Activated T-cell treated with anti-CD3 and anti-CD28 coated beads for 1 hour (primary cell): ENCODE measurements around the gene PDE8B.

Experiments
- DNase-seq: peaks from one replicate; pipeline ENCODE4 v3.0.0-alpha.2; 2020; ENCODE audit warnings: low read depth

PDE8B gene

GRCh38 chr5:77192441-77193050 lies 17.9 kb upstream of the PDE8B start:
- no peak for DNase-seq

DNA sequence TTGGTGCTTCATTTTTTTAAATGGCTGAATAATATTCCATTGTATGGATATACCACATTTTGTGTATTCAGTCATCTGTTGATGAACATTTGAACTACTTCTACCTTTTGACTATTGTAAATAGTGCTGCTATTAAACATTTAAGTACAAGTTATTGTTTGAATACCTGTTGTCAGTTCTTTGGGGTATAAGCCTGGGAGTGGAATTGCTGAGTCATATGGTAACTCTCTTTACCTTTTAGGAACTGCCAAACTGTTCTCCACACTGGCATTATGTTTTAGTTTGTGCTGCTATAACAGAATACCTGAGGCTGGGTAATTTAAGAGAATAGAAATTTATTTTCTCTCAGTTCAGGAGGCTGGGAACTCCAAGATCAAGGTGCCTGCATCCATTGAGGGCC lies 15.7 kb upstream of the PDE8B start:
- DNase-seq, result no peak

- DNase-seq, result no peak
Observed at GRCh38 chr5:77197840-77198554, 12.5 kb upstream of the PDE8B start.

DNA sequence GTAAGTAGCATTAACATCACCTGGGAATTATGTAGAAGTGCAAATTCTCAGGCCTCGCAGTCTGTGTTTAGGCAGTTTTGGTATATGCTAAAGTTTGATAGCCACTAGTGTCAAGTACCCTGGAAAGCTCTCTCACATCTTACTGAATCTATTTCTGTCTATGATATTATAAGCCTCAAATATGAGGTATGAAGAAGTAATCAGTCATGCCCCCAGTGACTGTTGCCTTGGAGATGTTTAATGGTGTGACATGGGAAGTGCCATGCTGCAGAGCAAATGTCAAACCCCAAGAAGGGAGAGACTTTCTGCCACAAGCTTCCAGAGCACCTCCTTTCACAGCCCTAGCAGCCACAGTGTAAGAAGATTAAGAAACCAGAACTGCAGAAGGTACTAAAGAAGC lies 9.8 kb upstream of the PDE8B start:
- DNase-seq, result no peak

GRCh38 chr5:77202145-77202544 lies 8.3 kb upstream of the PDE8B start:
- no peak for DNase-seq

DNA sequence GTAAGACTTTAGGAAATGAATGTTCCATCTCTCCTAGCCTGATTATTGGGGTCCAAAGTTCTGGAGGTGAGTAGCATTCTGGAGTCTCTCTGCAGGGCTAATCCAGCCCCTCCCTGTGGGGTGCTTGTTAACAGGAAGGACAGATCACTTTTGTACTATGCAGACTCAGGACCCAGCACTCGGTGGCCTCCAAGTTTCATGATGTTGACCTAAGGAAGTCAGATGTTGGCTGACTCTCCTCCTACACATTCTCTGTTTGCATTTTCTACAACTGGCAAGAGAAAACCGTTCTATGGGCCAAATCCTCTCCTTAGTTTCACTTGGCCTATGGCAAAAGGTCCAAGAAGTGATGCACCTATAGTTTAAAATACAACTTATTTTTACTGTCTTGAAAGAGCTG lies 5.5 kb upstream of the PDE8B start:
- DNase-seq, result no peak

- no peak for DNase-seq
Observed at GRCh38 chr5:77208507-77209163, 1.8 kb upstream of the PDE8B start.

DNA sequence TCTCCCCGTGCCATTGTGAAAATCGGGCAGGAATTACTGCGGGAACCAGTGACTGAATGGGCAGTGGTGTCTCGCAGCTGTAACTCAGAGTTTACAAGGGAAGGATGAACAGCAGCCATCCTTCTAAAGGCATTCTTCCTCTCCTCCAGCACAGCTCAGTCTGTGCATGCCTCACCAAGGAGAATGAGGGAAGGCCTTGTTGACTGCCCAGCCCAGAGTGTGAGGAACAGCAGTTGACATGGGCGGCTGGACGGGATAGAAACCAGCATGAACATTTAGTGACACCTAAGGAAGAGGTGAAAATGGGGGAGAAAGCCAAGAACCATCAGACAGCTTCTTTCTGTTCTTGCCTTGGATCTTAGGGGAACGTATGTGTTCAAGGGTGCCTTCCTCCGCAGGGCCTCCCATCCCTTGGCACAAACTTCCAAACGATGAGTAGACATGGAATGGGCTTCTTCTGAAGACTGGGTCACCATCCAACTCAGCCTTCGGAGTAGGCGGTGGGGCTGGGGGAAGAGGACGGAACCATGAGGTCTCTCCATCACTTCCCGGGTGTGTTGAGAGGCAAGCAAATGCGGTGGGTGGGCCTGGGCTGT lies 887 bp upstream of the PDE8B start:
- no peak for DNase-seq

DNA sequence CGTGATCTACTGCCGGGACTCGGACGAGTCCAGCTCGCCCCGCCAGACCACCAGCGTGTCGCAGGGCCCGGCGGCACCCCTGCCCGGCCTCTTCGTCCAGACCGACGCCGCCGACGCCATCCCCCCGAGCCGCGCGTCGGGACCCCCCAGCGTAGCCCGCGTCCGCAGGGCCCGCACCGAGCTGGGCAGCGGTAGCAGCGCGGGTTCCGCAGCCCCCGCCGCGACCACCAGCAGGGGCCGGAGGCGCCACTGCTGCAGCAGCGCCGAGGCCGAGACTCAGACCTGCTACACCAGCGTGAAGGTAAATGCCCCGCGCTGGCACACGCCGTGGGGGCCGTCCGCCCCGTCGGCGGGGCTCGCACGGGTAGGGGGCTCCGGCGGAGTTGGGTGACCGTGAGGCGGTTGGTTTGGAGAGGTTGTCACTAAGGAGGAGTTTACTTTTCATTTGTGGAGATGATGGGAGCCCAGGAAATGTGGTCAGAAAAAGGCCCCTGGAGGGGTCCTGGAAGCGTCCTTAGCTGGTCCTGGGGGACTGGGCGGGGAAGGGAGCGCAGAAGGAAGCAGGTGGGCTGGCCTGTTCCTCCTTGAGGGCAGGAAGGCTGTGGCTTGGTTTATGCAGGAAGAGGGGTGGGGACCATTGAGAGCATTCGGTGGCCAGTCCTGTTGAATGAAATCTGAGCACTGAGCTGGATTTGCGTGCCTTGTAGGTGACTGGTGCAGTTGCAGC lies 647 bp downstream of the PDE8B start:
- DNase-seq, result no peak

DNA sequence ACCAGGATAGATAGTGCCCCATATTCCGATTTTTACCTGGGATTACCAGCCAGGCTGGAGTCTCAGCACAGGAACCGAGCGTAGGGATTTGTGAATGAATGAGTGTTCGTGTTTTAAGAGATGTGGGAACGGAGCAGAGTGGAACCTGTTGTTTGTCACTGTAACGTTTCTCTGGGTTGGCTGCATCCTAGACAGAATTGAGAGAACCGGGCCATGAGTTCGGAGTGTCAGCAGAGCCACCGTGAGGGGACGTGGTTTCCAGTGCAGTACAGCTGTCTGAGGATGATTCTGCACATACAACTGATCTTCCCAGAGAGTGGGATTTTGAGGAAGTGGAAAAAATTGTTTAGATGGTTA lies 1.2 kb downstream of the PDE8B start:
- no peak for DNase-seq

DNA sequence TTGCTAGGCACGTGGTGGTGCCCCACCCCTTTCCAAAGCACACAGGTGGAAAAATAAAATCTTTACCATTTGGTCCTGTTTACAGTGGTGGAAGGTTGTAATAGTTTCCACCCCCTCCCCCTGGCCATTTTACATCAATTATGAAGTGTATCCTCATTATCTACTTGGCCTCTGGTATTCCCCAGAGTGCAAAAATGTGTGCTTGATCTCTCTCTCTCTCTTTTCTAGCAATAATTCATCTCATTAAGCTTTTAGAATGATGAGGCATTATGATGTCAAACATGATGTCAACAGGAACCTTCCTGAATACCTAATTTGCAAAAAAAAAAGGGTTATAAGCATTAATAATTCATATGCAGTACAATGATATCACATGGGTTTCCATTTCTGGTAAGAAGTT lies 3.1 kb downstream of the PDE8B start:
- DNase-seq, result no peak

DNA sequence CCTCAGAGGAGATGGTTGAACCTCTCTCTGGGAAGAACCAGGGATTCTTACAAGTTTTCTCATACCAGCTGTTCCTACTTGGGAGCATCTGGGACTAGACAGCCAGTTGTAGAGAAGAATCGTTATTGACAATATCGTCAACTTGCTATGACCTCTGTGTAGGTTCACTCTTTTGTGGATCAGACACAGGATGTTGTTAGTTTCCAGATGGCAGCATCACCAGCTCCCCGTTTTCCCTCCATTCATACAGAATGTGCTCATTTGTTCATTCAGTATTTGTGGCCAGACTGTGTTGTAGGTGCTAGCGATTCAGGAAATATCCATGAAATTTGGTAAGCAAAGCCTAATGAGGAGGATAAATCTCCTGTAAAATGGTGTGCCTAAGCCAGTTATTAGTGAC lies 3.7 kb downstream of the PDE8B start:
- no peak for DNase-seq

DNA sequence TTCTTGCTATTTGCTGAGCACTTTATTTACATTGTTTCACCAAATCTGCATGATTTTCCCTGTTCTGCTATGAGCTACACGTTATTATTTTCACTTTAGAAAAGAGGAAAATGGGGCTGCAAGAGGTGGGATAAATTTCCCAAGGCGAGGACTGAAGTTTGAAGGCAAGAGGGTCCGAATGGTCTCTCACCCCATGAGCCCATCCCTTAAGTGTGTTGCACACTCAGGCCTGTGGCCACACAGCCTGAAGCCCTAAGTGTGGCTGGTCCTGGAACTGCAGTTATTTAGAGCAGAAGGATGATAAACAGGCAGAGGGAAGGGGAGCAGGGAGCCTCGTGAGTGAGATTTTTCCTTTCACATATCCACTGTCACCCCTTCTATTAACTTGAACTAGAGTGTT lies 7.8 kb downstream of the PDE8B start:
- no peak for DNase-seq

DNA sequence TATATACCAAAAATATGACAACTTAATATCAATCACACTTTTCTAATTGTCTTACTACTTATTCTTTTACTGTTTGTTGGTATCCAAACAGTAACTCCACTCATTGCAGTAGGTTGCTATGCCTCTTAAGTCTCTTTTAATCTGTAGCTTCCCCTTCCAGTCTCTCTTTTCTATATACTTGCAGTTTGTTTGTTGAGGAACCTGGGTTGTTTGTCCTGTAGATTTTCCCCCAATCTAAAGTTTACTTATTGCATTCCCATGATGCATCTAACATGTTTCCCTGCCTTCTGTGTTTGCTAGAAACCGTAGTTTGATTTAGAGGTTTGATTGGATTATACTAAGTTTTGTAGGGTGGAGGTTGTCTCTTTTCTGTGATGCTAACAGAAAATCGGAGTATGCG lies 10.6 kb downstream of the PDE8B start:
- DNase-seq, result no peak

- no peak for DNase-seq
Observed at GRCh38 chr5:77222722-77223121, 12.2 kb downstream of the PDE8B start.

GRCh38 chr5:77223653-77224052 lies 13.2 kb downstream of the PDE8B start:
- no peak for DNase-seq

DNA sequence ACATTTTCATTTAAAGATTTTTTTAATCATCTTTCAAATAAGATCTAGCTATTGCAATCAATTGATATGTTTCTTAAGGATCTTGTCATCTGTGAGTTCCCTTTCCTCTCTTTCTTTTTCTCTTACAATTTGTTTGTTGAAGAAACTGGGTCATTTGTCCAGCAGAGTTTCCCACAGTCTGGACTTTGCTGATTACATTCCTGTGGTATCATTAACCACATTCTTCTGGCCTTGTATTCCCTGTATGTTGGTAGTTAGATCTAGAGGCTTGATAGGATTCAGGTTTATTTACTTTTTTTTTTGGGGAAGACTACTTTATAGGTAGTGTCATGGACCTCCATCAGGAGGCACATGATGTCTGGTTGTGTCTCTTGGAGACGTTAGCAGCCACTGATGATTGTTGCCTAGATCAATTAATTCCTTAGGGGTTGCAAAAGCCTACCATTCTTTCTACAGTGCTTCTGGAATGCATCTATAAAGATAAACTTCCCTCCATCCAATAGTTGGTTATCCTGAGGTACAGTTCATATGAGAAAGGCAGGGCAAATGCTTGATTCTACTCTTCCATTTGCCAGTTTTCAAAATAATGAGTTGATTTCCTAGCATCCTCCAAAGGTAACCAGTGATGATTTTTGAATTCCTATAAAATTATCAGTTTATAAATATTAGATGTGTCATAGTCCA lies 14.3 kb downstream of the PDE8B start:
- no peak for DNase-seq

GRCh38 chr5:77225531-77225930 lies 15.1 kb downstream of the PDE8B start:
- DNase-seq, result no peak

- no peak for DNase-seq
Observed at GRCh38 chr5:77229887-77230286, 19.4 kb downstream of the PDE8B start.

DNA sequence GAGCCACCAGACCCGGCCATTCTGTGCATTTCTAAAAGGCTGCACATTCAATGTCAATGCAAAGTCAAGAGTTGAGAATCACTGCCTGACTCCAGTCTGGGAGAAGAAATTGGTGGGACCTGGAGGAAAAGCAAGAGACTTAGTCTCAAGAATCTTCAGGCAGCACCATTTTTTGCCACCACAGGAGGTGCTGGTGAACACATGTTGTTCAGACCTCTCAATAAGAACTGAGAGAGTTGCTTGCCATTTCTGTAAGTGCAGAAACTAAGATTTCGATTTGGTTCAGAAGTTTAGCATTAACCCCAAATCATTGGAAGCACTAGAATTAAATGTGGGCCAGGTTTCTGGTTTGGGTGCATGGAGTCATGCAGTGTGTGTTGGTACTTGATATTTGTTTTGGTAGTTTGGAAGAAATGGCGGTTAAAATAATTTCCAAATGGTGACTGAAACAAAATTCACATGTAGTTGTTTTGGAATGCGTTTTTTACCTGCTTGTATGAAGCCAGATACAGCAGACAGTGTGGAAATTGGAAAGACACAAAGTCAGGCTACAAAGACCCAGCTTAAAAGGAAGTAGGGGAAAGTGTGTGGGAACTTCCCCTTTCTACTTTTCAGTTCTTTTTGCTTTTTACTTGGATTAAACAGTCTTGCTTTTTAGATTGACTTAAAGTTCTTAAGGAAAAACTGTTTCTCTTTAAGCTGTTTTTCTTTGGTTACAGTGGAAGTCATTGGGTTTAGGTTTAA lies 20.4 kb downstream of the PDE8B start:
- no peak for DNase-seq

- no peak for DNase-seq
Observed at GRCh38 chr5:77231471-77232138, 21.1 kb downstream of the PDE8B start.
